Heart left ventricle (tissue), 13 donors: ENCODE data around the gene ERH.
"Not testable (repeated sequence)": the region's sequence is repeated elsewhere in the genome, so short reads cannot be mapped to it uniquely, and the experiment has no call there.

Experiments used
- CTCF ChIP-seq, 12 donors: fragments of 200-600 bp; sonication (generic) in 4 of 12; IDR thresholded peaks; one replicate each; pipeline versions ENCODE4 v1.5.0 to v1.8.0; 2018 to 2022; ENCODE audit warnings: antibody characterized with exemption in 12 of 12, mild to moderate bottlenecking in 5 of 12
- POLR2A ChIP-seq, 2 donors: fragments of 450-650 bp; IDR thresholded peaks; one replicate each; pipeline ENCODE4 v1.6.1; 2017; ENCODE audit warnings: antibody characterized with exemption in 2 of 2, mild to moderate bottlenecking in 2 of 2, moderate library complexity in 2 of 2
- donor health status: ischemic (EF 13 %, LVEDD 7.1; RV severe dilation, severe dysfunction).
- donor health status: DM: no; HTN: yes; CAD: no.
- donor health status: DM: no; HTN: no; CAD: no.
- donor health status: ischemic (EF 25% LVEDD 6.9; RV normal size, moderate dysfunction).
- donor health status: ischemic (EF 25% LVEDD 5.7; RV mildly dilated, moderate dysfunction).
- donor health status: ischemic (EF 35%, LVEDD 5.7; RV mildly dilated, moderate dysfunction).
- donor health status: nonischemic (EF 11% LVEDD 7.7; RV severe dilation, severe dysfunction).
- donor health status: DM: yes; HTN: yes; CAD: no.
- donor health status: PGD.
- donor health status: ischemic (EF 29% LVEDD 5.4; RV normal size, mild dysfunction).
- donor health status: nonischemic (EF 23%, LVEDD 6.1; RV moderate dilation, normal function).

GRCh38 chr14:69391400-69391799 lies 6.7 kb downstream of the ERH start:
- not testable (repeated sequence) for TF ChIP-seq CTCF, POLR2A (IDR thresholded peaks at IDR 0.05)
